GM12873 (cell line): ENCODE results near the gene ALG6.

Experiments used
- CTCF ChIP-seq: IDR thresholded peaks from 2 replicates; pipeline ENCODE4 v1.5.1; 2012; ENCODE audit warnings: low read depth, mild to moderate bottlenecking, moderate library complexity, low read length, control low read depth; ENCODE audit not compliant: insufficient read depth; ENCODE audit errors: missing control alignments

Gene ALG6

GRCh38 chr1:63367215-63368103, at the start of gene ALG6:
Gene ALG6, plus strand, starts transcription at chr1:63367627. Its CDS starts 3,351 bp downstream, at chr1:63370978.
- no peak for TF ChIP-seq CTCF

- TF ChIP-seq CTCF, result no peak
Measured at GRCh38 chr1:63317817-63318152, 49.6 kb upstream of the ALG6 start.

DNA sequence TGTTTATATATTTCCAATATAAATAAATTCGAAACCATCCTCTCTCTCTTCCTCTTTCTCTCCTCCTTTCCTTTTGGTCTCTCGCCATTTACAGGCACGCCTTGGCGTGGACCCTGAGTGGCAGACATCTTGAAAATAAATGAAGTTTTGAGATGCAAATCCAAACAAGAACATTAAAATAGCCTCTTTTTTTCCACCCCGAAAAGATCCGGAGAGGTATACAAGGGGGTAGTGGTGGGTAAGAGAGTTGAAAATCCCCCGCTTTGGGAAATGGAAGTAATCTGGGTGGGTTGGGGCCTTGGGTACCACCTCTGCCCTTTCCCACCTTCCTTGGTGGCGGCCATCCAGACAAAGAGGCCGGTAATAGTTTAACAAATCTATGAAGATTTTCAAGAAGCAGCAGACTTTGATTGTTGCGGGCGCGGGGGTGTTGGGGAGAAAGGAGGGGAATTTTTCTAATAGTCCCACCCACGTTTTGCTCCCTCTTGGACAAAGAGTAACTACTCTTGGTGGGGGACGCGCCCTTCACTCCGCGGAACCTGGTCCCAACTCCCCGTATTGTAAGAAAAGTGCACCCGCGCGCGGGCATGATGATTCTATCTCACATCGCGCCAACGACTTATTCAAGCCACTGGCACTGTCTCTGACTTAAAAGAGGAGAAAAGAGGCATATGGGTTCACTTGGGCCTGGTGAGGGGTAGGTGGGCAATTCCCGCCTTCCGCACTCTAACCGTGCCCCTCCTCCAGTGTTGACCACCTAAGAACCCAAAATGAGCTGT, 49.0 kb upstream of the ALG6 start:
- no peak for TF ChIP-seq CTCF

GRCh38 chr1:63319046-63320021, 48.1 kb upstream of the ALG6 start:
- no peak for TF ChIP-seq CTCF

- no peak for TF ChIP-seq CTCF
Measured at GRCh38 chr1:63320022-63320721, 47.3 kb upstream of the ALG6 start.

DNA sequence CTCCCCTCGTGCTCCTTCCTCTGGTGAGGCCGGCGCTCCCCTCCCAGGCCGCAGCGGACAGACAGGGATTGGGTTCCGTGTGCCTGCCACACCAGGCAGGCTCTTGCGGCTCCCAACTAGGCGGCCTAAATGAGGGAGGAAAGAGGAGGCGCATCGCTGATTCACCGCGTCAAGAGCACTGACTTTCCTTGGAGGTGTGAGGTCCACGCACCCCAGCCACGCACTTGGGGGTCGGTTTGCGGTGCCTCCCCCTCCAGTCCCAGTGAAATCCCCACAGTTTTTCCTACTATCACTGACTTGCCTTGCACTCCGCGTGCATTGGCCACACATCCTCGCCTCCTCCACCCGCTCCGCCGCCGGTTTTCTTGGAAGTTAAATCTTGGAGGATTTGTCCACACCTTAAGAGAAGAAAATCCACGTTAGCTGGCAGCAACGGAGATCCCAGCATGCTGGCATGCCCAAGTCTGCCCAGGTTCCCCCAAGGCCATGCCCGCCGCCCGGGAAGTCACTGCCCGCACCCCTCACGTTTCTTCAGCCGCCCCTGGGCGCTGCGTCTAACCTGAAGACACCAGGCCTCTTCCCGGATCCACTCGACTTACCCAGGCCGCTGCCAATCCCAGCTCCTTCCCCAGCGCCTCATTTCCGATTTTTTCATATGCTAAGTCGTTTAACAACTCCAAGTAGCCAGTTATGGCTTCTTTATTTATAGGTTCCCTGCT, 46.2 kb upstream of the ALG6 start:
- TF ChIP-seq CTCF, result no peak
